GM19324 (cell line): ENCODE data around the gene RASAL1.

Experiments
- ATAC-seq: cut with Tn5 transposase; IDR thresholded peaks from one replicate; pipeline ENCODE4 v1.9.1; 2021; ENCODE audit warnings: mild to moderate bottlenecking, moderate library complexity; ENCODE audit not compliant: unreplicated experiment, low FRiP score

Gene RASAL1

GRCh38 chr12:113061061-113061694 is 74.4 kb downstream of the RASAL1 start:
- no peak for ATAC-seq

GRCh38 chr12:113060336-113060960 is 75.1 kb downstream of the RASAL1 start:
- no peak for ATAC-seq

GRCh38 chr12:113059071-113059595 is 76.4 kb downstream of the RASAL1 start:
- no peak for ATAC-seq

GRCh38 chr12:113058553-113058952 is 77.0 kb downstream of the RASAL1 start:
- ATAC-seq = no peak

- ATAC-seq = no peak
These were observed 77.7 kb downstream of the RASAL1 start for GRCh38 chr12:113057565-113058485.

- ATAC-seq = no peak
These were observed 78.7 kb downstream of the RASAL1 start, which contains the start of gene DTX1 for GRCh38 chr12:113056631-113057488. Gene DTX1, plus strand, starts transcription at chr12:113056730. Its CDS starts 1,463 bp downstream, at chr12:113058193.

- ATAC-seq = no peak
These were observed 79.3 kb downstream of the RASAL1 start for GRCh38 chr12:113056381-113056630.

GRCh38 chr12:113055594-113056380 is 79.8 kb downstream of the RASAL1 start:
- ATAC-seq = no peak

GRCh38 chr12:113054948-113055486 is 80.5 kb downstream of the RASAL1 start:
- no peak for ATAC-seq

GRCh38 chr12:113052326-113052725 is 83.2 kb downstream of the RASAL1 start:
- ATAC-seq = no peak

- ATAC-seq = no peak
These were observed 83.8 kb downstream of the RASAL1 start for GRCh38 chr12:113051759-113052158.

GRCh38 chr12:113050795-113051194 is 84.8 kb downstream of the RASAL1 start:
- no peak for ATAC-seq

GRCh38 chr12:113049976-113050742 is 85.4 kb downstream of the RASAL1 start:
- no peak for ATAC-seq
